HepG2 (cell line): ENCODE measurements around the gene AGXT. TPM values are rescaled to one million over a fixed set of nuclear protein-coding genes. Genes with fewer than 3 reads are reported as not detected.

Experiments used
- EEA1 ChIP-seq: sonication (generic); formaldehyde crosslinking; IDR thresholded peaks from 2 replicates; pipeline ENCODE4 v1.5.1; 2020; ENCODE audit warnings: mild to moderate bottlenecking, missing genetic modification reagents, borderline replicate concordance
- EP300 ChIP-seq, 3 experiments: sonication (generic) in 1 of 3; formaldehyde crosslinking in 1 of 3; IDR thresholded peaks; 2 replicates each; pipeline versions ENCODE4 v1.5.1 to v1.6.1; 2011 to 2020; ENCODE audit warnings: low read depth in 2 of 3, low read length in 2 of 3, borderline replicate concordance in 1 of 3, improper control_type of control experiment in 1 of 3, mild to moderate bottlenecking in 1 of 3, missing genetic modification reagents in 1 of 3, moderate library complexity in 1 of 3
- GABPA ChIP-seq, 2 experiments: IDR thresholded peaks; 2 replicates each; pipeline ENCODE4 v1.6.1; 2011 to 2016; ENCODE audit warnings: low read depth in 2 of 2, low read length in 1 of 2, missing biosample characterization in 1 of 2, missing genetic modification characterization in 1 of 2
- IRF9 ChIP-seq: sonication (generic); formaldehyde crosslinking; IDR thresholded peaks from 2 replicates; pipeline ENCODE4 v1.8.0; 2022; ENCODE audit warnings: missing genetic modification reagents, mild to moderate bottlenecking, borderline replicate concordance
- MTERF4 ChIP-seq: sonication (generic); formaldehyde crosslinking; IDR thresholded peaks from 2 replicates; pipeline ENCODE4 v1.8.0; 2023; ENCODE audit warnings: mild to moderate bottlenecking, missing genetic modification reagents
- NCOR1 ChIP-seq: fragments of 200-600 bp; sonication (generic); IDR thresholded peaks from 2 replicates; pipeline ENCODE4 v1.7.0; 2017; ENCODE audit warnings: antibody characterized with exemption, low read length, borderline replicate concordance
- NFRKB ChIP-seq: fragments of 450-650 bp; IDR thresholded peaks from 2 replicates; pipeline ENCODE4 v1.6.1; 2017
- NPAS2 ChIP-seq: sonication (generic); formaldehyde crosslinking; IDR thresholded peaks from 2 replicates; pipeline ENCODE4 v1.8.0; 2022; ENCODE audit warnings: mild to moderate bottlenecking, missing genetic modification reagents, borderline replicate concordance
- PITX1 ChIP-seq: sonication (generic); formaldehyde crosslinking; IDR thresholded peaks from 2 replicates; pipeline ENCODE4 v1.5.1; 2020; ENCODE audit warnings: mild to moderate bottlenecking, missing genetic modification reagents
- RAD21 ChIP-seq: fragments of 450-650 bp; formaldehyde crosslinking; IDR thresholded peaks from 2 replicates; pipeline ENCODE4 v1.5.0; 2020; ENCODE audit warnings: mild to moderate bottlenecking
- SMAD1 ChIP-seq: sonication (generic); formaldehyde crosslinking; IDR thresholded peaks from 2 replicates; pipeline ENCODE4 v1.4.0; 2020; ENCODE audit warnings: missing genetic modification reagents, low read depth, mild to moderate bottlenecking, borderline replicate concordance
- SP5 ChIP-seq: IDR thresholded peaks from 2 replicates; pipeline ENCODE4 v1.6.1; 2016; ENCODE audit warnings: low read depth, borderline replicate concordance
- STAG1 ChIP-seq: sonication (generic); formaldehyde crosslinking; IDR thresholded peaks from 2 replicates; pipeline ENCODE4 v1.4.0; 2020; ENCODE audit warnings: missing genetic modification reagents
- TMF1 ChIP-seq: sonication (generic); formaldehyde crosslinking; IDR thresholded peaks from 2 replicates; pipeline ENCODE4 v1.8.1; 2022; ENCODE audit warnings: low read depth, missing genetic modification reagents
- ZHX2 ChIP-seq, 2 experiments: sonication (generic) in 1 of 2; formaldehyde crosslinking in 1 of 2; IDR thresholded peaks; 2 replicates each; pipeline versions ENCODE4 v1.6.1 to v1.9.0; 2014 to 2022; ENCODE audit warnings: antibody characterized with exemption in 1 of 2, borderline replicate concordance in 1 of 2, inconsistent platforms in 1 of 2, low read depth in 1 of 2, missing genetic modification reagents in 1 of 2
- ZNF10 ChIP-seq: sonication (generic); formaldehyde crosslinking; IDR thresholded peaks from 2 replicates; pipeline ENCODE4 v1.4.0; 2020; ENCODE audit warnings: mild to moderate bottlenecking, low read depth, missing genetic modification reagents, borderline replicate concordance
- ZNF510 ChIP-seq: sonication (generic); formaldehyde crosslinking; IDR thresholded peaks from 2 replicates; pipeline ENCODE4 v1.4.0; 2020; ENCODE audit warnings: low read depth, mild to moderate bottlenecking, missing genetic modification reagents
- ZNF776 ChIP-seq: sonication (generic); formaldehyde crosslinking; IDR thresholded peaks from 2 replicates; pipeline ENCODE4 v1.4.0; 2020; ENCODE audit warnings: mild to moderate bottlenecking, missing genetic modification reagents
- ZNF782 ChIP-seq: sonication (generic); formaldehyde crosslinking; IDR thresholded peaks from 2 replicates; pipeline ENCODE4 v1.4.0; 2020; ENCODE audit warnings: missing genetic modification reagents, mild to moderate bottlenecking, borderline replicate concordance
- polyA plus RNA-seq, 8 experiments: library from polyadenylated mRNA; depleted of rRNA in 3 of 8; stranded (reverse) in 7 of 8; unstranded in 1 of 8; fragments of >200 nt; fragmentation: Illumina TruSeq in 4 of 8; extraction: Trizol in 4 of 8; gene quantifications; 2 replicates each; pipeline versions ENCODE4 v1.2.1 to v1.2.3, GENCODE V29; 2011 to 2016; ENCODE audit warnings: low read depth in 4 of 8, missing spikeins in 1 of 8, mixed read lengths in 1 of 8; ENCODE audit not compliant: insufficient read depth in 1 of 8
- total RNA-seq, 5 experiments: library from RNA; depleted of rRNA; stranded (reverse); fragments of >200 nt; fragmentation: Illumina TruSeq; extraction: Trizol; gene quantifications; 2 replicates each; pipeline ENCODE4 v1.2.3, GENCODE V29; 2016; ENCODE audit warnings: low read depth in 1 of 5

AGXT gene
- total and polyA plus RNA-seq, 2 of the 13 experiments (the other 11 are each of a cell fraction or from before 2014, with no cell fraction given), result 41.9 to 96.1 TPM

- TF ChIP-seq EEA1 (CRISPR knock-in tag) (no peak; the same call in 1 of the 2 replicates), ZNF776 (CRISPR knock-in tag) (peak; percentile 5; the same call in 1 of the 2 replicates), TMF1 (CRISPR knock-in tag) (0 out of 2 replicates have a peak, but pooled peaks have one; percentile 29), EP300 (IDR thresholded peaks at IDR 0.05; ENCODE audit: low read depth in 2 of 2, low read length in 2 of 2) (0 out of 4 replicates have a peak, but pooled peaks of 1 of the 2 experiments have one; percentile 22), EP300 (CRISPR knock-in tag; IDR thresholded peaks at IDR 0.05; ENCODE audit: borderline replicate concordance) (no peak), ZNF782 (CRISPR knock-in tag) (peak; percentile 94; the same call in 1 of the 2 replicates), STAG1 (CRISPR knock-in tag) (peak; percentile 99), PITX1 (CRISPR knock-in tag) (0 out of 2 replicates have a peak, but pooled peaks have one; percentile 68), NCOR1 (no peak), ZNF10 (no peak), SP5 (CRISPR knock-in tag) (peak; percentile 52), NPAS2 (CRISPR knock-in tag) (no peak), ZHX2 (IDR thresholded peaks at IDR 0.05; ENCODE audit: low read depth) (0 out of 2 replicates have a peak, but pooled peaks have one; percentile 27), ZHX2 (CRISPR knock-in tag; IDR thresholded peaks at IDR 0.05; ENCODE audit: borderline replicate concordance) (0 out of 2 replicates have a peak, but pooled peaks have one; percentile 50), GABPA (IDR thresholded peaks at IDR 0.05; ENCODE audit: low read depth, low read length) (no peak), GABPA (CRISPR knock-in tag; IDR thresholded peaks at IDR 0.05; ENCODE audit: low read depth) (peak; percentile 52), MTERF4 (peak; percentile 87; the same call in 1 of the 2 replicates), NFRKB (no peak), ZNF510 (no peak), SMAD1 (CRISPR knock-in tag) (no peak), RAD21 (CRISPR knock-in tag) (peak; percentile 100), IRF9 (peak; percentile 39; the same call in 1 of the 2 replicates)
These were observed 12.3 kb upstream of the AGXT start (continued) for GRCh38 chr2:240856151-240856980.
